ENCODE measurements around the gene MVB12B.

- TF ChIP-seq CTCF (IDR thresholded peaks at IDR 0.05; ENCODE audit: insufficient read depth, low read depth, low read length) (no peak), EZH2 (IDR thresholded peaks at IDR 0.05; ENCODE audit: insufficient read depth, low read length) (no peak)
These were observed 62.5 kb downstream of the MVB12B start for GRCh38 chr9:126388964-126389708.

All from astrocyte (in vitro differentiated cells and primary cell).